ENCODE data around the gene POFUT2.

DNA sequence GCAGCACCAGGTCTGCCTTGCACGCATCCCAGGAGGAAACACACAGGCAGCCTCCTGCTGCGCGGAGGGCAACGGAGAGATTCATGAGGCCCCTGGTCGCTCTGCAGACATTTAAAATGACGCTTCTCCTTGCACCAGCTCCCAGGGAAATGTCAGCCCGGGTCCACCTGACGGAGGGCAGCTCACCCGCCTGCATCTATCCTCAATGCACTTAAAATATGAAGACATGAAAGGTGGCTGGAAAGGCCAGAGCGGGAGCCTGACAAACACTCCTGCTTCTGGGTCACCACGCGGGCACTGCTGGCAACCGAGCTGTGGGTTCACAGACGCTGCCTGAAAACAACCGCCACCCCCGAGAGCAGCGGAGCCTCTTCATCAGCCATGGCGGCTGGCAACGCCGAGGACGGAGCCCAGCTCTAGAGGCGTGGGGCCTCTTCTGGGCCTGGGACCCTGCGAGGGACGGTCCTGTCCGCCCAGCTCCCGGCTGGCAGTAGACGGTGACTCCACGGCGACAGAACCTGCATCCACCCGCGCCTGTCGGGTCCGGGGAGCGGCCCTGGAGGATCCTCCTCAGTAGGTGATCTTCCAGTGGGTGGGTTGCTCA, 22.7 kb downstream of the POFUT2 start:
- TF ChIP-seq, protein P1, sequence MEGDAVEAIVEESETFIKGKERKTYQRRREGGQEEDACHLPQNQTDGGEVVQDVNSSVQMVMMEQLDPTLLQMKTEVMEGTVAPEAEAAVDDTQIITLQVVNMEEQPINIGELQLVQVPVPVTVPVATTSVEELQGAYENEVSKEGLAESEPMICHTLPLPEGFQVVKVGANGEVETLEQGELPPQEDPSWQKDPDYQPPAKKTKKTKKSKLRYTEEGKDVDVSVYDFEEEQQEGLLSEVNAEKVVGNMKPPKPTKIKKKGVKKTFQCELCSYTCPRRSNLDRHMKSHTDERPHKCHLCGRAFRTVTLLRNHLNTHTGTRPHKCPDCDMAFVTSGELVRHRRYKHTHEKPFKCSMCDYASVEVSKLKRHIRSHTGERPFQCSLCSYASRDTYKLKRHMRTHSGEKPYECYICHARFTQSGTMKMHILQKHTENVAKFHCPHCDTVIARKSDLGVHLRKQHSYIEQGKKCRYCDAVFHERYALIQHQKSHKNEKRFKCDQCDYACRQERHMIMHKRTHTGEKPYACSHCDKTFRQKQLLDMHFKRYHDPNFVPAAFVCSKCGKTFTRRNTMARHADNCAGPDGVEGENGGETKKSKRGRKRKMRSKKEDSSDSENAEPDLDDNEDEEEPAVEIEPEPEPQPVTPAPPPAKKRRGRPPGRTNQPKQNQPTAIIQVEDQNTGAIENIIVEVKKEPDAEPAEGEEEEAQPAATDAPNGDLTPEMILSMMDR (conservative IDR thresholded peaks at IDR 0.05; ENCODE audit: low read depth, low read length), result no peak
- TF ChIP-seq EZH2 (IDR thresholded peaks at IDR 0.05; ENCODE audit: borderline replicate concordance, low read depth, low read length, poor library complexity, severe bottlenecking), result no peak
